Activated T-cell treated with anti-CD3 and anti-CD28 coated beads, Interleukin-2, amount 50 U/mL, for 4 hours (primary cell): Measurements from ENCODE around the gene ARHGAP9. TPM values are rescaled to one million over a fixed set of nuclear protein-coding genes. Genes with fewer than 3 reads are reported as not detected.
"Not testable (repeated sequence)": the region's sequence is repeated elsewhere in the genome, so short reads cannot be mapped to it uniquely, and the experiment has no call there.

ENCODE experiments used
- ATAC-seq, 2 donors: fragments of 200-7000 bp; cut with Tn5 transposase; one replicate each; pipeline ENCODE4 v1.10.0; 2021
- DNase-seq: peaks from one replicate; pipeline ENCODE4 v3.0.0-alpha.2; 2020
- H3K27me3 Mint-ChIP-seq: one replicate; pipeline ENCODE4 v1.8.0; 2021; ENCODE audit warnings: low read depth, mixed read lengths
- H3K36me3 Mint-ChIP-seq: one replicate; pipeline ENCODE4 v1.8.0; 2022; ENCODE audit warnings: mixed read lengths; ENCODE audit not compliant: insufficient read depth
- H3K4me1 Mint-ChIP-seq: one replicate; pipeline ENCODE4 v1.8.0; 2021; ENCODE audit warnings: low read depth, mixed read lengths
- H3K4me3 Mint-ChIP-seq: one replicate; pipeline ENCODE4 v1.8.0; 2021; ENCODE audit warnings: mild to moderate bottlenecking, moderate library complexity, mixed read lengths
- H3K9me3 Mint-ChIP-seq: one replicate; pipeline ENCODE4 v1.8.0; 2021; ENCODE audit warnings: mixed read lengths
- total RNA-seq, 3 donors: library from RNA; stranded (reverse); gene quantifications; one replicate each; pipeline ENCODE4 v1.2.1, GENCODE V29; 2021

Gene ARHGAP9
- total RNA-seq, 3 donors from 2014 or later: 54.5 to 64.6 (median 57.7) TPM

GRCh38 chr12:57512665-57513064, 33.0 kb upstream of the ARHGAP9 start:
- Mint-ChIP-seq H3K36me3 (peaks cover 60% of the 10 kb centered on the region), H3K27me3 (no peaks in the 10 kb centered on the region), H3K4me3 (no peak overlapping the region), H3K4me1 (peaks cover 10% of the 10 kb centered on the region), H3K9me3 (no peaks in the 10 kb centered on the region)
- ATAC-seq: no peak
- DNase-seq: no peak

DNA sequence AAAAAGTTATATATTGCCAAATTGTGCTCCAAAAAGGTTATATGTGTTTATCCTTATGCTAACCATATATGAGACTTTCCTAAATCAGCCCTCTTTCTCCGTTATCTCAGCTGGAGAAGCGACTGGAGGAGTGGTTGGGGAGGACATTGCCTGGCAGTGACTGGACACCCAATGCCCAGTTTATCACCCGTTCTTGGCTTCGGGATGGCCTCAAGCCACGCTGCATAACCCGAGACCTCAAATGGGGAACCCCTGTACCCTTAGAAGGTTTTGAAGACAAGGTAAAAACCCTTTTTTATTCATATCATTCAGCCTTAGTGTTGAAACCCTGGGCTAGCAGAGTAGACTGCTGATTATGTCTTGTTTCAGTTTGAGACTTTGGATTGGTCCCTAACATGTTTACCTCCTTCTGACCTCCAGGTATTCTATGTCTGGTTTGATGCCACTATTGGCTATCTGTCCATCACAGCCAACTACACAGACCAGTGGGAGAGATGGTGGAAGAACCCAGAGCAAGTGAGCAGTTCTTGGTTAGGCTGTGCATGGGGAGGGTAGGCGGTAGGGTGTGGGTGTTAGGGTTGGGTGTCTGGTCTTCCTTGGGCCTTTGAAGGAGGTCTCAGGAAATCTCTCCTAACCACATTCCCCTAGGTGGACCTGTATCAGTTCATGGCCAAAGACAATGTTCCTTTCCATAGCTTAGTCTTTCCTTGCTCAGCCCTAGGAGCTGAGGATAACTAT, 32.1 kb upstream of the ARHGAP9 start:
- DNase-seq (no peak), ATAC-seq (no peak)
- Mint-ChIP-seq H3K4me3 (no peak overlapping the region), H3K4me1 (peaks cover 2% of the 10 kb centered on the region), H3K9me3 (no peaks in the 10 kb centered on the region), H3K36me3 (peaks cover 52% of the 10 kb centered on the region), H3K27me3 (no peaks in the 10 kb centered on the region)

DNA sequence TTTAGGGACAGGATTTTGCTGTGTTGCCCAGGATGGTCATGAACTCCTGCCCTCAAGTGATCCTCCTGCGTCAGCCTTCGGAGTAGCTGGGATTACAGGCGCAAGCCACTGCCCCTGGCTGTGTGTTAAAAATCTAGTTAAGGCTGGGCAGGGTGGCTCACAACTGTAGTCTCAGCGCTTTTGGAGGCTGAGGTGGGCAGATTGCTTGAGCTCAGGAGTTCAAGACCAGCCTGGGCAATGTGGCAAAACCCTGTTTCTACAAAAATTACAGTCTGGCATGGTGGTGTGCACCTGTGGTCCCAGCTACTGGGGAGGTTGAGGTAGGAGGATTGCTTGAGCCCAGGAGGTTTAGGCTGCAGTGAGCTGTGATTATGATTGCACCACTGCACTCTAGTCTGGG, 31.5 kb upstream of the ARHGAP9 start:
- H3K9me3 Mint-ChIP-seq: no peaks in the 10 kb centered on the region

GRCh38 chr12:57507796-57508195, 28.1 kb upstream of the ARHGAP9 start:
- not testable (repeated sequence) for H3K4me1 Mint-ChIP-seq, H3K9me3 Mint-ChIP-seq, H3K27me3 Mint-ChIP-seq, H3K4me3 Mint-ChIP-seq, ATAC-seq, DNase-seq
- H3K36me3 Mint-ChIP-seq: peaks cover 44% of the 10 kb centered on the region

More for the DNA sequence above, 31.5 kb upstream of the ARHGAP9 start:
- no peaks in the 10 kb centered on the region for H3K27me3 Mint-ChIP-seq
- no peak for ATAC-seq
- H3K4me3 Mint-ChIP-seq: no peak overlapping the region
- H3K4me1 Mint-ChIP-seq: peaks cover 2% of the 10 kb centered on the region
- no peak for DNase-seq
- peaks cover 49% of the 10 kb centered on the region for H3K36me3 Mint-ChIP-seq

GRCh38 chr12:57506541-57506940, 26.9 kb upstream of the ARHGAP9 start:
- peaks cover 39% of the 10 kb centered on the region for H3K36me3 Mint-ChIP-seq
- not testable (repeated sequence) for H3K9me3 Mint-ChIP-seq, H3K27me3 Mint-ChIP-seq, DNase-seq, H3K4me3 Mint-ChIP-seq, ATAC-seq, H3K4me1 Mint-ChIP-seq

DNA sequence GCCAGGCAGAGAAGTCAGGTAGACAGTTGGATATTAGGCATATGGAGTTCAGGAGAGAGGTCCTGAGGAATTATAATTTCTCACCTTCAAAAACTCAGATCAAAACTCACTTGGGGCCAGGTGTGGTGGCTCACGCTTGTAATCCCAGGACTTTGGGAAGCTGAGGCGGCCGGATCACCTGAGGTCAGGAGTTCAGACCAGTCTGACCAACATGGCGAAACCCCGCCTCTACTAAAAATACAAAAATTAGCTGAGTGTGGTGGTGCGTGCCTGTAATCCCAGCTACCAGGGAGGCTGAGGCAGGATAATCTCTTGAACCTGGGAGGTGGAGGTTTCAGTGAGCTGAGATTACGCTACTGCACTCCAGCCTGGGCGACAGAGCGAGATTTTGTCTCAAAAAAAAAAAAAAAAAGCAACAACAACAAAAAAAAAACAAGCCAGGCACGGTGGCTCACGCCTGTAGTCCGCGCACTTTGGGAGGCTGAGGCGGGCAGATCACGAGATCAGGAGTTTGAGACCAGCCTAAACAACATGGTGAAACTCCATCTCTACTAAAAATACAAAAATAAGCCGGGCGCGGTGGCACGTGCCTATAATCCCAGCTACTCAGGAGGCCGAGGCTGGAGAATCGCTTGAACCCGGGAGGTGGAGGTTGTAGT, 22.8 kb upstream of the ARHGAP9 start:
- H3K4me3 Mint-ChIP-seq, H3K4me1 Mint-ChIP-seq, H3K9me3 Mint-ChIP-seq, ATAC-seq, DNase-seq, H3K27me3 Mint-ChIP-seq: not testable (repeated sequence)
- H3K36me3 Mint-ChIP-seq: peaks cover 50% of the 10 kb centered on the region

GRCh38 chr12:57500213-57500612, 20.5 kb upstream of the ARHGAP9 start:
- Mint-ChIP-seq H3K27me3 (no peaks in the 10 kb centered on the region), H3K4me1 (peaks cover 6% of the 10 kb centered on the region), H3K9me3 (no peaks in the 10 kb centered on the region), H3K4me3 (no peak overlapping the region), H3K36me3 (peaks cover 52% of the 10 kb centered on the region)
- ATAC-seq: no peak
- DNase-seq: no peak

GRCh38 chr12:57498571-57498970, 18.9 kb upstream of the ARHGAP9 start:
- Mint-ChIP-seq H3K4me1 (peaks cover 6% of the 10 kb centered on the region), H3K4me3 (no peak overlapping the region), H3K36me3 (peaks cover 46% of the 10 kb centered on the region), H3K27me3 (no peaks in the 10 kb centered on the region), H3K9me3 (no peaks in the 10 kb centered on the region)
- ATAC-seq (no peak), DNase-seq (no peak)

- no peaks in the 10 kb centered on the region for H3K27me3 Mint-ChIP-seq
- ATAC-seq (no peak), DNase-seq (no peak)
- no peaks in the 10 kb centered on the region for H3K9me3 Mint-ChIP-seq
- peaks cover 46% of the 10 kb centered on the region for H3K36me3 Mint-ChIP-seq
- no peak overlapping the region for H3K4me3 Mint-ChIP-seq
- H3K4me1 Mint-ChIP-seq: peaks cover 6% of the 10 kb centered on the region
Measured at GRCh38 chr12:57498132-57498502, 18.5 kb upstream of the ARHGAP9 start.

GRCh38 chr12:57497223-57498131, 17.8 kb upstream of the ARHGAP9 start:
- H3K36me3 Mint-ChIP-seq: peaks cover 52% of the 10 kb centered on the region
- no peaks in the 10 kb centered on the region for H3K27me3 Mint-ChIP-seq
- H3K9me3 Mint-ChIP-seq: no peaks in the 10 kb centered on the region
- peaks cover 8% of the 10 kb centered on the region for H3K4me1 Mint-ChIP-seq
- DNase-seq: no peak
- no peak for ATAC-seq
- H3K4me3 Mint-ChIP-seq: no peak overlapping the region

- DNase-seq (no peak), ATAC-seq (peak; percentile 23 to 38)
- H3K4me1 Mint-ChIP-seq: peaks cover 8% of the 10 kb centered on the region
- no peak overlapping the region for H3K4me3 Mint-ChIP-seq
- H3K9me3 Mint-ChIP-seq: no peaks in the 10 kb centered on the region
- no peaks in the 10 kb centered on the region for H3K27me3 Mint-ChIP-seq
- peaks cover 48% of the 10 kb centered on the region for H3K36me3 Mint-ChIP-seq
Measured at GRCh38 chr12:57496822-57497221, 17.2 kb upstream of the ARHGAP9 start.

GRCh38 chr12:57495051-57495701, 15.5 kb upstream of the ARHGAP9 start:
- Mint-ChIP-seq H3K36me3 (peaks cover 43% of the 10 kb centered on the region), H3K4me1 (peaks cover 15% of the 10 kb centered on the region)
- not testable (repeated sequence) for ATAC-seq, H3K9me3 Mint-ChIP-seq, H3K27me3 Mint-ChIP-seq, DNase-seq, H3K4me3 Mint-ChIP-seq

DNA sequence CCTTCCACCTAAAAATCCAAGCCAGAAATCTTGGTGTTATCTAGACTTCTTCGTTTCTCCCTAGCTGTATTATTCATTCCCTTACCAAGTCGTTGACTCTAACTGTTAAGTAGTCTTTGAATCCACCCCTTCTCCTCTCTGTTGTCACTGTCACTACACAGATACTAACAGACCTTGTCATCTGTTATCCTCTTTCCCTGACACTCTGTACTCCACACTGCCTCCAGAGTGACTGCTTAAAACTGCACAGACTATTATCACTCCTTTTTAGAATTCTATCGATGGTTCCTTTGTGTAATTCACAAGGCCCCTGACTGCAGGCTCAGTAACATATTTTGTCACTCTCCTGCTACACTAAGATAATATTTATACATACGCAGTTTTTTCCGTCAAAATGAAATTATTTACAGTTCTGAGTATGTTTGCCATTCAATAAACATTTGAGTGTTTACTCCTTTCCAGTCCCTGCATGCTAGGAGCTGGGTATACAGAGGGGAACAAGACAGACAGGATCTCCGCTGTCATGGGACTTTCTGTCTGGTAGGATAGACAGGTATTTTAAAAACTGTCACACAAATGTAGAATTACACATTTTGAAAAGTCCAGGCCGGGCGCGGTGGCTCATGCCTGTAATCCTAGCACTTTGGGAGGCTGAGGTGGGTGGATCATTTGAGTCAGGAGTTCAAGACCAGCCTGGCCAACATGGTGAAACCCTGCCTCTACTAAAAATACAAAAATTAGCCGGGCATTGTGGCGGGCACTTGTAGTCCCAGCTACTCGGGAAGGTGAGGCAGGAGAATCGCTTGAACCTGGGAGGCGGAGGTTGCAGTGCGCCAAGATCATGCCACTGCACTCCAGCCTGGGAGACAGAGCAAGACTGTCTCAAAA, 12.0 kb upstream of the ARHGAP9 start:
- DNase-seq: no peak
- H3K4me1 Mint-ChIP-seq: peaks cover 30% of the 10 kb centered on the region
- H3K4me3 Mint-ChIP-seq: peak overlapping the region; percentile 59
- H3K27me3 Mint-ChIP-seq: no peaks in the 10 kb centered on the region
- H3K36me3 Mint-ChIP-seq: peaks cover 38% of the 10 kb centered on the region
- H3K9me3 Mint-ChIP-seq: no peaks in the 10 kb centered on the region
- ATAC-seq: no peak
